ENCODE measurements around the gene MRTFA. TPM values are rescaled to one million over a fixed set of nuclear protein-coding genes. Genes with fewer than 3 reads are reported as not detected.

MRTFA gene
- total RNA-seq, 1 donor from 2014 or later: 53.0 TPM

DNA sequence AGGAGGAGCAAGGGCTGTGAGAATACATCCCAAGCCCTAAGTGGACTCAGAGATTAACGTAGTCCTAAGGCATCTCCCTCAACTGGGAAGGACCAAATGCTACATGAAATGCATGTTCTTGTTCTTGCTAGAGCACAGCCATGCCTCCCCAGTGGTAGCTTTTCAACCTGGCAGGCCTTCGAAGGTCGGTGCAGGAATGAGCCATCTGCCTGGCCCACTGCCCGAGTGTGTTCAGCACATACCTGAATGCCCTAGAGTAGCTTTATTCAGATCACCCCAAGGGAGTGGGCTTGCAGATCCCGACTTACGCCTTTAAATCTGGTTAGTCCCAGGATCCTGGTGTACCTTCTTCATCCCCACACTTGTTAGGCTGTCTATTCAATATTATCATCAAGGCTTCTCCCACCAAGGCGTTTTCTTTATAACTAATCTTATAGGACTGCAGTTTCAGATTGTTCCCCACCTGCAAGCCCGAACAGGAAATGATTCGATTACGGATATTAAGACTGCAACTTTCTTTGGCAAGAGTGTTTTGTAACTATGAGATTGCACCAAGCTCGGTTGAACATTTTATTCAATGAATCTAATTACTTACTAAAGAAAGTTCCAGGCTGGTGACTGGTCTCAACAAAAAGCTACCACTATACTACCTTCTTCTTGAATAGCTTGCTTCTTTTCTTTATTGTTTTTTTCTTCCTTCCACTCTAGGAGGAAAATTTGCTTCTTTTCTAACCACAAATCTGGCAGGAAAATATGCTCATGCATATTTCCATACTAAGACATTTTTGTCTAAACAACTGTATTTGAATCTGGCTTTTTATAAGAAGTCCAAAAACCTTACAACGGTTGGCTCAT lies 150.5 kb downstream of the MRTFA start:
- H3K4me3 ChIP-seq (ENCODE audit: low read depth, low read length): no peak overlapping the region
- DNase-seq (ENCODE audit: low read depth): no peak
- TF ChIP-seq, protein P1, sequence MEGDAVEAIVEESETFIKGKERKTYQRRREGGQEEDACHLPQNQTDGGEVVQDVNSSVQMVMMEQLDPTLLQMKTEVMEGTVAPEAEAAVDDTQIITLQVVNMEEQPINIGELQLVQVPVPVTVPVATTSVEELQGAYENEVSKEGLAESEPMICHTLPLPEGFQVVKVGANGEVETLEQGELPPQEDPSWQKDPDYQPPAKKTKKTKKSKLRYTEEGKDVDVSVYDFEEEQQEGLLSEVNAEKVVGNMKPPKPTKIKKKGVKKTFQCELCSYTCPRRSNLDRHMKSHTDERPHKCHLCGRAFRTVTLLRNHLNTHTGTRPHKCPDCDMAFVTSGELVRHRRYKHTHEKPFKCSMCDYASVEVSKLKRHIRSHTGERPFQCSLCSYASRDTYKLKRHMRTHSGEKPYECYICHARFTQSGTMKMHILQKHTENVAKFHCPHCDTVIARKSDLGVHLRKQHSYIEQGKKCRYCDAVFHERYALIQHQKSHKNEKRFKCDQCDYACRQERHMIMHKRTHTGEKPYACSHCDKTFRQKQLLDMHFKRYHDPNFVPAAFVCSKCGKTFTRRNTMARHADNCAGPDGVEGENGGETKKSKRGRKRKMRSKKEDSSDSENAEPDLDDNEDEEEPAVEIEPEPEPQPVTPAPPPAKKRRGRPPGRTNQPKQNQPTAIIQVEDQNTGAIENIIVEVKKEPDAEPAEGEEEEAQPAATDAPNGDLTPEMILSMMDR (IDR thresholded peaks at IDR 0.05; ENCODE audit: insufficient read depth, low read length, poor library complexity, severe bottlenecking): no peak
- no peaks in the 10 kb centered on the region for H3K27me3 ChIP-seq (ENCODE audit: control insufficient read depth, insufficient read depth, low read length)
- H3K36me3 ChIP-seq (ENCODE audit: control insufficient read depth, insufficient read depth, low read length): no peaks in the 10 kb centered on the region

DNA sequence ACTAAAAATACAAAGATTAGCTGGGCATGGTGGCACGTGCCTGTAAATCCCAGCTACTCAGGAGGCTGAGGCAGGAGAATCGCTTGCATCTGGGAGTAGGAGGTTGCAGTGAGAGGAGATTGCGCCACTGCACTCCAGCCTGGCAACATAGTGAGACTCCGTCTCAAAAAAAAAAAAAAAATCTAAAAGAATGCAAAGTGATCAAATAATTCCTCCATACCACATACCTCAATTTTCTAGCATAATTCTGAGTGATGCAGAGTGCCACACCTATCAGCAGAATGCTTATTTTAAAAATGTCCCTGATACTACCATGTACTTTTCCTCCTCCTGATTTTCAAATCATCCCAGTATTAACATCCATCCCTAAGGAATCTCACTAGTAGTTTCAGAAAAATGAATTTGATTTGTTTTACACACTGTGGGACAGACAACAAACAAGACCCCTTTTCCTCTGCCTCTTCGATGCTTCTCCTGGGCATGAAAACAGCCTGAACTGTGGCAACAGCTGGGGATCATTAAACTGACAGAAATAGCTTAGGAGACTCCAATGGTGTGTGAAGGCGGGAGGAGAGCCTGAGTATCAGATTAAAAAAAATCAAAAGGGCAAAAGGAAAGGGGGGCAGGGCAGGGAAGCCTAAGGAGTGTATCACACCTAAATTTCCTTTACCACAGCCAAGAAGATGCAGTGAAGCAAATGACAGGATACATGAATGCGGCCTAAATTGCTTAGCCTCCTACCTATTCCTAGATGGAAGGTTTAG lies 151.4 kb downstream of the MRTFA start:
- TF ChIP-seq, protein P1 (IDR thresholded peaks at IDR 0.05; ENCODE audit: insufficient read depth, low read length, poor library complexity, severe bottlenecking): no peak
- DNase-seq (ENCODE audit: low read depth): no peak
- H3K4me3 ChIP-seq (ENCODE audit: low read depth, low read length): no peak overlapping the region
- no peaks in the 10 kb centered on the region for H3K36me3 ChIP-seq (ENCODE audit: control insufficient read depth, insufficient read depth, low read length)
- H3K27me3 ChIP-seq (ENCODE audit: control insufficient read depth, insufficient read depth, low read length): no peaks in the 10 kb centered on the region

DNA sequence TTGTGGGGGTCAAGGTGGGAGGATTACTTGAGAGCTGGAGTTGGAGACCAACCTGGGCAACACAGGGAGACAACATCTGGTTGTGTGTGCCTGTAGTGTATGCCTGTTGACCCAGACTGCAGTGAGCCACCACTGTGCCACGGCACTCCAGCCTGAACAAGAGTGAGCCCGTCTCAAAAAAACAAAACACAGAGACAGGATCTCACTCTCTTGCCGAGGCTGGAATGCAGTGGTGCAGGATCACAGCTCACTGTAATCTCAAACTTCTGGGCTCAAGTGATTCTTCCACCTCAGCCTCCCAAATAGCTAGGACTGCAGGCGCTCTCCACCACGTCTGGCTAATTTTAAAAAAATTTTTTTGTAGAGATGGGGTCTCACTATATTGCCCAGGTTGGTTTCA lies 153.6 kb downstream of the MRTFA start:
- DNase-seq (ENCODE audit: low read depth): no peak
- TF ChIP-seq, protein P1 (IDR thresholded peaks at IDR 0.05; ENCODE audit: insufficient read depth, low read length, poor library complexity, severe bottlenecking): no peak
- no peaks in the 10 kb centered on the region for H3K36me3 ChIP-seq (ENCODE audit: control insufficient read depth, insufficient read depth, low read length)
- H3K27me3 ChIP-seq (ENCODE audit: control insufficient read depth, insufficient read depth, low read length): no peaks in the 10 kb centered on the region
- no peak overlapping the region for H3K4me3 ChIP-seq (ENCODE audit: low read depth, low read length)

DNA sequence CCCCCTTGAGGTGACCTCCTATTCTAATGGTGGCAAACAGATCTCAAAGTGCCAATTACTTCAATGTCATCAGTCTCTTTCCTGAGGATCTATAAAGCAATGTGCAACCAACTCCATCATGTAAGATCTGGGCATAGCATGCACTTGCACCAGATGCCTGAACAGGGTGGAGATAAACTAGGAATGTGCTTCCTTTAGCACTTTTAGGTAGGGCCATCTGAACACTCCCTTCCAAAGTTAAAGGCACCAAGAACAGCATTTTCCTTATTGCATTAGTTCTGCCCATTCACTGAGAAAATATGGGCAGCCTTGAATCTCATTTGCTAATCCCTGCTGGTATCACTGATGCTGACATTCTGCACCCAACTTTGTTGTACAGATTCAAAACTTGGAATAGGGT lies 154.1 kb downstream of the MRTFA start:
- TF ChIP-seq, protein P1 (IDR thresholded peaks at IDR 0.05; ENCODE audit: insufficient read depth, low read length, poor library complexity, severe bottlenecking): no peak
- DNase-seq (ENCODE audit: low read depth): no peak
- H3K4me3 ChIP-seq (ENCODE audit: low read depth, low read length): no peak overlapping the region
- no peaks in the 10 kb centered on the region for H3K27me3 ChIP-seq (ENCODE audit: control insufficient read depth, insufficient read depth, low read length)
- H3K36me3 ChIP-seq (ENCODE audit: control insufficient read depth, insufficient read depth, low read length): no peaks in the 10 kb centered on the region

DNA sequence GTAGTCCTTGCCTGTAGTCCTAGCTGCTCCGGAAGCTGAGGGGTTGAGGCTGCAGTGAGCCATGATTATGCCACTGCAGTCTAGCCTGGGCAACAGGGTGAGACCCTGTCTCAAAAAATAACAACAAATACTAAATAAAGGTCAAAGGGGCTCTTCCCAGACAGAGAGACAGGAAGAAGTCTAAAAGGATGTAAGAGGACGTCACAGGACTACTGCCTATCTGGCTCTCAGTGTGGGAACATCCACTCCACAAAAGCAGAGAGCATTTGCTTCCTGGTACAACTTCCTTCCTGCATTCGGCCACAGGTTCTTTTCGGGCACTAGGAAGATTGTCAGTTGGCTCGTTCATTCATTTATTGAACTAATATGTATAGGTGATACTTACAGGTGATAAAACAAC lies 155.5 kb downstream of the MRTFA start:
- TF ChIP-seq, protein P1 (IDR thresholded peaks at IDR 0.05; ENCODE audit: insufficient read depth, low read length, poor library complexity, severe bottlenecking): no peak
- Histone ChIP-seq H3K4me3 (ENCODE audit: low read depth, low read length) (no peak overlapping the region), H3K27me3 (ENCODE audit: control insufficient read depth, insufficient read depth, low read length) (no peaks in the 10 kb centered on the region), H3K36me3 (ENCODE audit: control insufficient read depth, insufficient read depth, low read length) (no peaks in the 10 kb centered on the region)
- no peak for DNase-seq (ENCODE audit: low read depth)

All from kidney epithelial cell (primary cell).